ENCODE data around the gene SPSB3. TPM values are rescaled to one million over a fixed set of nuclear protein-coding genes. Genes with fewer than 3 reads are reported as not detected.
A peak's percentile ranks its signal among the peaks of the same experiment; 100 is the strongest.
"Not testable (repeated sequence)": the region's sequence is repeated elsewhere in the genome, so short reads cannot be mapped to it uniquely, and the experiment has no call there.

The SPSB3 gene
- total RNA-seq, 1 donor from 2014 or later = 30.8 TPM

GRCh38 chr16:1740781-1741490 lies 41.4 kb downstream of the SPSB3 start:
- DNase-seq (ENCODE audit: low spot score) = peak; percentile 86
- Mint-ChIP-seq H3K4me3 (ENCODE audit: unreplicated experiment) (no peak overlapping the region), H3K4me1 (ENCODE audit: low read depth) (peaks cover 18% of the 10 kb centered on the region), H3K27me3 (ENCODE audit: low read depth) (no peaks in the 10 kb centered on the region), H3K9me3 (ENCODE audit: low read depth) (no peaks in the 10 kb centered on the region), H3K27ac (ENCODE audit: unreplicated experiment) (no peak overlapping the region), H3K36me3 (ENCODE audit: low read depth) (peaks cover 2% of the 10 kb centered on the region)
- no peak for TF ChIP-seq CTCF (IDR thresholded peaks at IDR 0.05)

- no peak for DNase-seq (ENCODE audit: low spot score)
- Mint-ChIP-seq H3K9me3 (ENCODE audit: low read depth) (no peaks in the 10 kb centered on the region), H3K4me3 (ENCODE audit: unreplicated experiment) (no peak overlapping the region), H3K27ac (ENCODE audit: unreplicated experiment) (no peak overlapping the region), H3K4me1 (ENCODE audit: low read depth) (peaks cover 11% of the 10 kb centered on the region), H3K36me3 (ENCODE audit: low read depth) (peaks cover 2% of the 10 kb centered on the region), H3K27me3 (ENCODE audit: low read depth) (no peaks in the 10 kb centered on the region)
- TF ChIP-seq CTCF (IDR thresholded peaks at IDR 0.05) = no peak
Measured at GRCh38 chr16:1740234-1740633, 42.1 kb downstream of the SPSB3 start.

- H3K9me3 Mint-ChIP-seq (ENCODE audit: low read depth) = no peaks in the 10 kb centered on the region
- H3K4me1 Mint-ChIP-seq (ENCODE audit: low read depth) = no peaks in the 10 kb centered on the region
- DNase-seq (ENCODE audit: low spot score) = no peak
- TF ChIP-seq CTCF (IDR thresholded peaks at IDR 0.05) = no peak
- H3K4me3 Mint-ChIP-seq (ENCODE audit: unreplicated experiment) = no peak overlapping the region
- H3K27ac Mint-ChIP-seq (ENCODE audit: unreplicated experiment) = no peak overlapping the region
- peaks cover 2% of the 10 kb centered on the region for H3K36me3 Mint-ChIP-seq (ENCODE audit: low read depth)
- H3K27me3 Mint-ChIP-seq (ENCODE audit: low read depth) = no peaks in the 10 kb centered on the region
Measured at GRCh38 chr16:1734816-1735215, 47.6 kb downstream of the SPSB3 start.

- no peak overlapping the region for H3K4me3 Mint-ChIP-seq (ENCODE audit: unreplicated experiment)
- no peak for DNase-seq (ENCODE audit: low spot score)
- H3K4me1 Mint-ChIP-seq (ENCODE audit: low read depth) = no peaks in the 10 kb centered on the region
- no peak overlapping the region for H3K27ac Mint-ChIP-seq (ENCODE audit: unreplicated experiment)
- no peaks in the 10 kb centered on the region for H3K9me3 Mint-ChIP-seq (ENCODE audit: low read depth)
- peaks cover 2% of the 10 kb centered on the region for H3K36me3 Mint-ChIP-seq (ENCODE audit: low read depth)
- no peaks in the 10 kb centered on the region for H3K27me3 Mint-ChIP-seq (ENCODE audit: low read depth)
- TF ChIP-seq CTCF (IDR thresholded peaks at IDR 0.05) = no peak
Measured at GRCh38 chr16:1734123-1734522, 48.2 kb downstream of the SPSB3 start.

- H3K27me3 Mint-ChIP-seq (ENCODE audit: low read depth); H3K27ac Mint-ChIP-seq (ENCODE audit: unreplicated experiment); H3K9me3 Mint-ChIP-seq (ENCODE audit: low read depth); H3K4me3 Mint-ChIP-seq (ENCODE audit: unreplicated experiment); DNase-seq (ENCODE audit: low spot score); H3K36me3 Mint-ChIP-seq (ENCODE audit: low read depth); H3K4me1 Mint-ChIP-seq (ENCODE audit: low read depth): not testable (repeated sequence)
Measured at GRCh38 chr16:1732551-1732987, 49.8 kb downstream of the SPSB3 start.

GRCh38 chr16:1732071-1732470 lies 50.3 kb downstream of the SPSB3 start:
- Mint-ChIP-seq H3K36me3 (ENCODE audit: low read depth) (peaks cover 13% of the 10 kb centered on the region), H3K27me3 (ENCODE audit: low read depth) (no peaks in the 10 kb centered on the region), H3K4me1 (ENCODE audit: low read depth) (no peaks in the 10 kb centered on the region), H3K4me3 (ENCODE audit: unreplicated experiment) (no peak overlapping the region), H3K27ac (ENCODE audit: unreplicated experiment) (no peak overlapping the region), H3K9me3 (ENCODE audit: low read depth) (no peaks in the 10 kb centered on the region)
- TF ChIP-seq CTCF (IDR thresholded peaks at IDR 0.05) = no peak
- DNase-seq (ENCODE audit: low spot score) = no peak
